ENCODE data around the gene CAB39.

Gene CAB39

GRCh38 chr2:230868947-230869913 is 156.6 kb downstream of the CAB39 start:
- H3K4me3 ChIP-seq (ENCODE audit: low read length): no peak overlapping the region
- DNase-seq (ENCODE audit: low read depth): no peak
- no peak for TF ChIP-seq CTCF (conservative IDR thresholded peaks at IDR 0.05; ENCODE audit: low read length)

DNA sequence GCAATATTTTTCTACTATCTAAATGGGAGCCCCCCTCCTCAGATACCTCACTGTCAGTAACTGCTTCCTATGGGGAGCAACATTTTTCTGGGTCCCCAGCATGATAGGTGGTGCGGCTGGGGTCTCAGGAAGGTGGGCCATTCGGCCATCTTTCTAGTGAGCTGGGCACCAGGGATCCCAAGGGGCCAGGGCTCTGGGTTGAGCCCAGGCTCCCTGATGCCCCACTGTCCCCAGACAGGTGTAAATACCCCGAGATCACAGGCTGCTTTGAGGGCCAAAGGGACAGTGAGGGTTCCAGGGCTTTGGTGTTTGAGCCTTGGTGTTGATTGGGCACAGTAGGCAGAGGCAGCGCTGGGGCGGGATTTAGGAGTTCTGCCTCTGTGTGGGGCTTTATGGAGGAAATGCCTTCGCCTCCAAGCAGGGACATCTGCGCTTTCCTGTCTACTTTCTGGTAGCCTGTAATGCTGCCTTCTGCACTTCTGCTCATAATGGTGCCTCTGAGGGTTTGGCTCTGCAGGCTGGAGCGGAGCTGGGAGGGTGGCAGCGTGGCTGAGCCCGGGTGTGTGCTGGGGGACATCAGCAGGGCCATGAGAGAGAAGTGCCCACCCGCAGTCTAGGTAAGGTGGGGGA is 157.4 kb downstream of the CAB39 start:
- DNase-seq (ENCODE audit: low read depth): no peak
- no peak overlapping the region for H3K4me3 ChIP-seq (ENCODE audit: low read length)
- TF ChIP-seq CTCF (conservative IDR thresholded peaks at IDR 0.05; ENCODE audit: low read length): no peak
